Measurements from ENCODE around the gene XK.

DNA sequence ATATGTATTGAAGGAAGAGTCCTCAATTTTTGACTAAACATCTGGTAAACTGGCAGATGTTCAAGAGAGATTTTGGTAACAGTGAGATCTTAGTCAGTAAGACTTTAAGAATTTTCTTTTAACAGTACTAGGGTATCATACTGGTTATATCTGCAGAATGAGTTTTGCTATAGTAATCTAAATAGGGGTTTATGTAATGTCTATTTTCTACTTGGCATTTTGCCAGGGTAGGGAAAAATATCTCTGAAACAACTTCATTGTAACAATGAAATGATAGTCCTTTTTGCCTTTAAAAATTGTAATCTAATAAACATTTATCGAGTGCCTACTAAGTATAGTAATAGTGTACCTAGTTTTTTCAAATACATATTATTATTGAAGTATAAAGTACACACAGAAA, 32.1 kb downstream of the XK start:
- TF ChIP-seq POLR2A (IDR thresholded peaks at IDR 0.05) (no peak), POLR2AphosphoS5 (IDR thresholded peaks at IDR 0.05) (no peak), EP300 (IDR thresholded peaks at IDR 0.05) (no peak)
- TF ChIP-seq, protein P1, sequence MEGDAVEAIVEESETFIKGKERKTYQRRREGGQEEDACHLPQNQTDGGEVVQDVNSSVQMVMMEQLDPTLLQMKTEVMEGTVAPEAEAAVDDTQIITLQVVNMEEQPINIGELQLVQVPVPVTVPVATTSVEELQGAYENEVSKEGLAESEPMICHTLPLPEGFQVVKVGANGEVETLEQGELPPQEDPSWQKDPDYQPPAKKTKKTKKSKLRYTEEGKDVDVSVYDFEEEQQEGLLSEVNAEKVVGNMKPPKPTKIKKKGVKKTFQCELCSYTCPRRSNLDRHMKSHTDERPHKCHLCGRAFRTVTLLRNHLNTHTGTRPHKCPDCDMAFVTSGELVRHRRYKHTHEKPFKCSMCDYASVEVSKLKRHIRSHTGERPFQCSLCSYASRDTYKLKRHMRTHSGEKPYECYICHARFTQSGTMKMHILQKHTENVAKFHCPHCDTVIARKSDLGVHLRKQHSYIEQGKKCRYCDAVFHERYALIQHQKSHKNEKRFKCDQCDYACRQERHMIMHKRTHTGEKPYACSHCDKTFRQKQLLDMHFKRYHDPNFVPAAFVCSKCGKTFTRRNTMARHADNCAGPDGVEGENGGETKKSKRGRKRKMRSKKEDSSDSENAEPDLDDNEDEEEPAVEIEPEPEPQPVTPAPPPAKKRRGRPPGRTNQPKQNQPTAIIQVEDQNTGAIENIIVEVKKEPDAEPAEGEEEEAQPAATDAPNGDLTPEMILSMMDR (IDR thresholded peaks at IDR 0.05), result no peak

All from gastroesophageal sphincter (tissue), 3 donors.